Mesendoderm (in vitro differentiated cells): ENCODE measurements around the gene OR10V1.

Source experiments
- DNase-seq: peaks from one replicate; pipeline ENCODE4 v3.0.0; 2013
- H2AK5ac ChIP-seq: 2 replicates; pipeline ENCODE4 v1.6.1; 2013; ENCODE audit warnings: low read length, inconsistent platforms
- H2BK120ac ChIP-seq: 2 replicates; pipeline ENCODE4 v1.6.1; 2013; ENCODE audit warnings: low read depth, mild to moderate bottlenecking, low read length, moderate library complexity, mixed read lengths
- H2BK15ac ChIP-seq: replicated peaks from 2 replicates; pipeline ENCODE4 v1.6.1; 2013; ENCODE audit warnings: low read depth, mild to moderate bottlenecking, moderate library complexity
- H2BK5ac ChIP-seq: 2 replicates; pipeline ENCODE4 v1.6.1; 2013; ENCODE audit warnings: low read length, inconsistent platforms
- H3K18ac ChIP-seq: 2 replicates; pipeline ENCODE4 v1.6.1; 2013; ENCODE audit warnings: mild to moderate bottlenecking, low read length, mixed read lengths
- H3K23ac ChIP-seq: one replicate; pipeline ENCODE4 v1.6.1; 2013; ENCODE audit warnings: low read length
- H3K27ac ChIP-seq: 2 replicates; pipeline ENCODE4 v1.5.1; 2013; ENCODE audit warnings: low read depth, mild to moderate bottlenecking, inconsistent platforms, low read length, moderate library complexity
- H3K27me3 ChIP-seq: 2 replicates; pipeline ENCODE4 v1.6.1; 2013; ENCODE audit warnings: low read length, control low read depth, mild to moderate bottlenecking, inconsistent platforms; ENCODE audit not compliant: insufficient read depth, poor library complexity
- H3K36me3 ChIP-seq: 2 replicates; pipeline ENCODE4 v1.6.1; 2013; ENCODE audit warnings: low read length, inconsistent platforms; ENCODE audit not compliant: control insufficient read depth, insufficient read depth
- H3K4ac ChIP-seq: one replicate; pipeline ENCODE4 v1.6.1; 2013; ENCODE audit warnings: low read depth, mild to moderate bottlenecking, low read length, moderate library complexity
- H3K4me1 ChIP-seq: 2 replicates; pipeline ENCODE4 v1.6.1; 2013; ENCODE audit warnings: low read depth, low read length, inconsistent platforms; ENCODE audit not compliant: control insufficient read depth
- H3K4me2 ChIP-seq: 2 replicates; pipeline ENCODE4 v1.6.1; 2013; ENCODE audit warnings: low read length
- H3K4me3 ChIP-seq: 2 replicates; pipeline ENCODE4 v1.5.1; 2013; ENCODE audit warnings: mild to moderate bottlenecking, low read length
- H3K56ac ChIP-seq: one replicate; pipeline ENCODE4 v1.6.1; 2013; ENCODE audit warnings: low read length
- H3K79me1 ChIP-seq: 2 replicates; pipeline ENCODE4 v1.6.1; 2013; ENCODE audit warnings: low read length, inconsistent platforms
- H3K79me2 ChIP-seq: 2 replicates; pipeline ENCODE4 v1.6.1; 2013; ENCODE audit warnings: mild to moderate bottlenecking, low read length; ENCODE audit not compliant: control insufficient read depth, insufficient read depth
- H3K9ac ChIP-seq: 2 replicates; pipeline ENCODE4 v1.6.1; 2013; ENCODE audit warnings: low read length, inconsistent platforms
- H4K5ac ChIP-seq: one replicate; pipeline ENCODE4 v1.6.1; 2013; ENCODE audit warnings: low read length
- H4K8ac ChIP-seq: one replicate; pipeline ENCODE4 v1.6.1; 2013; ENCODE audit warnings: low read depth, mild to moderate bottlenecking, control low read depth, low read length, moderate library complexity
- WGBS: extraction: QIAGEN DNeasy Blood & Tissue Kit; methylation state at CpG from one replicate; pipeline ENCODE4 v1.1.7; 2013; ENCODE audit warnings: low lambda C conversion rate, missing lambda C conversion rate; ENCODE audit not compliant: insufficient coverage; ENCODE audit errors: extremely low coverage; 5-methylcytosine and 5-hydroxymethylcytosine counted together

The OR10V1 gene

GRCh38 chr11:59678118-59678812 is 35.4 kb downstream of the OR10V1 start:
- H2BK5ac ChIP-seq: no peak overlapping the region
- no peak overlapping the region for H2AK5ac ChIP-seq
- no peaks in the 10 kb centered on the region for H3K79me2 ChIP-seq
- no peak for DNase-seq
- H3K23ac ChIP-seq: no peak overlapping the region
- H4K8ac ChIP-seq: no peak overlapping the region
- H3K27ac ChIP-seq: no peak overlapping the region
- H2BK15ac ChIP-seq: no peak overlapping the region
- no CpG with 5 or more reads among the region's 2 CpGs for WGBS
- H2BK120ac ChIP-seq: no peak overlapping the region
- no peak overlapping the region for H3K4me3 ChIP-seq
- no peaks in the 10 kb centered on the region for H3K27me3 ChIP-seq
- no peak overlapping the region for H3K56ac ChIP-seq
- no peak overlapping the region for H4K5ac ChIP-seq
- no peak overlapping the region for H3K18ac ChIP-seq
- H3K4me2 ChIP-seq: no peak overlapping the region
- no peaks in the 10 kb centered on the region for H3K79me1 ChIP-seq
- no peaks in the 10 kb centered on the region for H3K36me3 ChIP-seq
- no peak overlapping the region for H3K4ac ChIP-seq
- H3K9ac ChIP-seq: no peak overlapping the region
- no peaks in the 10 kb centered on the region for H3K4me1 ChIP-seq

DNA sequence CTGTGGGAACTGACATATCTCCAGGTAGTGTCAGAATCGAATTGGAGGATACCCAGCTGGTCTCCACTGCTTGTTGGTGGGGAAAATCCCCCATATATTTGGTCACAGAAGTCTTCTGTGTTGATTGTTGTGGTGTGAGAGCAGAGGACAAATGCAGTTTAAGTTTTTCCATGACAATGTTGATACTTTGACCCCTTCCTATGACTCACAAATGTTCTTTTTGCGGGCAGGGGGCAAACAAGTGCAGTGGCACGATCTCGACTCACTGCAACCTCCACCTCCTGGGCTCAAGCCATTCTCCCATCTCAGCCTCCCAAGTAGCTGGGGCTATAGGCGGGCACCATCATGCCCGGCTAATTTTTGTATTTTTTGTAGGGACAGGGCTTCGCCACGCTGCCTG is 37.4 kb downstream of the OR10V1 start:
- Histone ChIP-seq H3K27me3 (no peaks in the 10 kb centered on the region), H2BK120ac (no peak overlapping the region), H2BK15ac (no peak overlapping the region), H3K4me3 (no peak overlapping the region), H2BK5ac (no peak overlapping the region), H2AK5ac (no peak overlapping the region), H4K5ac (no peak overlapping the region), H3K79me2 (no peaks in the 10 kb centered on the region), H3K23ac (no peak overlapping the region), H3K56ac (no peak overlapping the region), H3K18ac (no peak overlapping the region), H3K79me1 (no peaks in the 10 kb centered on the region), H3K4me1 (no peaks in the 10 kb centered on the region), H4K8ac (no peak overlapping the region), H3K9ac (no peak overlapping the region), H3K36me3 (no peaks in the 10 kb centered on the region), H3K4ac (no peak overlapping the region), H3K4me2 (no peak overlapping the region), H3K27ac (no peak overlapping the region)
- no CpG with 5 or more reads among the region's 8 CpGs for WGBS
- DNase-seq: no peak

DNA sequence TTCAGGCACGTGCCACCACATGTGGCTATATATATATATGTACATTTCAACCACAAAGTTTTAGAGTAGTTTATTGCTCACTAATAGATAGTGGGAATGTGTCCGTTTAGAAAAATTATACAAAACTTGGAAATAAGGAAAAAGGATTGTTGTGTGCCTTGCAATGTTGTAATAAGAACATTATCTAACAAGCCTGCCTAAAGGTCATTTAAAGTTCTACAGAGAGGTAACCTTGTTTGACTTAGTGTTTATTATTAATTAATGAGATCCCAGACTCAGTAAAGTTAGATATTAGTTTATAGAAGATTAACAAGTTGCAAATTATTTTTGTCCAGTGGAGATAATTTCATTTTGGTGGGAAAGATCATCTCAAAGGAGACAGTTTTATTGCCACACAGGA is 39.4 kb downstream of the OR10V1 start:
- no peak overlapping the region for H4K8ac ChIP-seq
- no peak overlapping the region for H2BK120ac ChIP-seq
- H3K27me3 ChIP-seq: no peaks in the 10 kb centered on the region
- H3K23ac ChIP-seq: no peak overlapping the region
- H2BK15ac ChIP-seq: no peak overlapping the region
- DNase-seq: no peak
- H3K36me3 ChIP-seq: no peaks in the 10 kb centered on the region
- no peak overlapping the region for H3K27ac ChIP-seq
- H3K4me1 ChIP-seq: no peaks in the 10 kb centered on the region
- H3K56ac ChIP-seq: no peak overlapping the region
- H3K4ac ChIP-seq: no peak overlapping the region
- H3K18ac ChIP-seq: no peak overlapping the region
- no peak overlapping the region for H3K9ac ChIP-seq
- no peak overlapping the region for H2AK5ac ChIP-seq
- H3K4me3 ChIP-seq: no peak overlapping the region
- H3K79me2 ChIP-seq: no peaks in the 10 kb centered on the region
- no peak overlapping the region for H3K4me2 ChIP-seq
- H4K5ac ChIP-seq: no peak overlapping the region
- no peak overlapping the region for H2BK5ac ChIP-seq
- no CpG with 5 or more reads among the region's 2 CpGs for WGBS
- no peaks in the 10 kb centered on the region for H3K79me1 ChIP-seq

- Histone ChIP-seq H3K4me2 (no peak overlapping the region), H2BK5ac (no peak overlapping the region), H3K4me3 (no peak overlapping the region), H4K8ac (no peak overlapping the region), H3K4me1 (no peaks in the 10 kb centered on the region), H3K56ac (no peak overlapping the region), H3K79me2 (no peaks in the 10 kb centered on the region), H3K18ac (no peak overlapping the region), H2BK120ac (no peak overlapping the region), H3K9ac (no peak overlapping the region), H2BK15ac (no peak overlapping the region), H2AK5ac (no peak overlapping the region), H4K5ac (no peak overlapping the region), H3K36me3 (no peaks in the 10 kb centered on the region), H3K4ac (no peak overlapping the region), H3K27me3 (no peaks in the 10 kb centered on the region), H3K27ac (no peak overlapping the region), H3K23ac (no peak overlapping the region), H3K79me1 (no peaks in the 10 kb centered on the region)
- WGBS: no CpG with 5 or more reads among the region's 2 CpGs
- no peak for DNase-seq
Observed at GRCh38 chr11:59673291-59673690, 40.4 kb downstream of the OR10V1 start.

DNA sequence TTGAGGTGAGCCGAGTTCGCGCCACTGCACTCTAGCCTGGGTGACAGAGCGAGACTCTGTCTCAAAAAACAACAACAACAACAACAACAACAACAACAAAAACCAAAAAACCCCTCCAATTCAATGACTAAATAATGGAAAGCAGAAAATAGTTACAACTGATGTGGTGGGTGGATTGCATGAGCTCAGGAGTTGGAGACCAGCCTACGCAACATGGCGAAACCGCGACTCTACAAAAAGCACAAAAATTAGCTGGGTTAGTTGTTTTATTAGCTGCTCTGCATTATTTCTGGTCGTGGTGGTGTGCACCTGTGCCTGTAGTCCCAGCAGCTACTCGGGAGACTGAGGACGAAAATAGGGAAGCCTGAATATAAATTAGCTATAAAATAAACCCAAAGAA is 42.2 kb downstream of the OR10V1 start:
- DNase-seq: no peak
- Histone ChIP-seq H3K4me2 (no peak overlapping the region), H3K27ac (no peak overlapping the region), H4K5ac (no peak overlapping the region), H2BK5ac (no peak overlapping the region), H4K8ac (no peak overlapping the region), H3K27me3 (no peaks in the 10 kb centered on the region), H3K18ac (no peak overlapping the region), H2BK15ac (no peak overlapping the region), H3K56ac (no peak overlapping the region), H3K79me2 (peaks cover 6% of the 10 kb centered on the region), H2BK120ac (no peak overlapping the region), H3K23ac (no peak overlapping the region), H3K4ac (no peak overlapping the region), H3K9ac (no peak overlapping the region), H3K4me1 (peaks cover 2% of the 10 kb centered on the region), H2AK5ac (no peak overlapping the region), H3K36me3 (no peaks in the 10 kb centered on the region), H3K79me1 (peaks cover 4% of the 10 kb centered on the region), H3K4me3 (no peak overlapping the region)
- WGBS: no CpG with 5 or more reads among the region's 11 CpGs

- Histone ChIP-seq H3K4me2 (peak overlapping the region; percentile 76), H3K27me3 (no peaks in the 10 kb centered on the region), H3K27ac (peak overlapping the region; percentile 100), H2AK5ac (no peak overlapping the region), H3K9ac (peak overlapping the region; percentile 95), H2BK120ac (peak overlapping the region; percentile 46), H3K79me2 (peaks cover 6% of the 10 kb centered on the region), H4K8ac (peak overlapping the region; percentile 84), H2BK5ac (peak overlapping the region; percentile 14), H2BK15ac (no peak overlapping the region), H3K79me1 (peaks cover 4% of the 10 kb centered on the region), H3K23ac (no peak overlapping the region), H3K18ac (peak overlapping the region; percentile 91), H3K56ac (peak overlapping the region; percentile 88), H4K5ac (no peak overlapping the region), H3K36me3 (no peaks in the 10 kb centered on the region), H3K4me3 (peak overlapping the region; percentile 88), H3K4ac (peak overlapping the region; percentile 81), H3K4me1 (peaks cover 2% of the 10 kb centered on the region)
- WGBS: no CpG with 5 or more reads among the region's 22 CpGs
- peak; percentile 63 for DNase-seq
Observed at GRCh38 chr11:59669611-59670009, 44.0 kb downstream of the OR10V1 start.
